BLaER1 (cell line): ENCODE results near the gene SCYGR7.
"Not testable (repeated sequence)": the region's sequence is repeated elsewhere in the genome, so short reads cannot be mapped to it uniquely, and the experiment has no call there.

ENCODE experiments used
- H3K27ac ChIP-seq: shearing (Covaris generic); formaldehyde crosslinking; 2 replicates; pipeline ENCODE4 v1.8.1; 2022
- H3K27me3 ChIP-seq: shearing (Covaris generic); formaldehyde crosslinking; 2 replicates; pipeline ENCODE4 v1.8.1; 2022
- H3K36me3 ChIP-seq: shearing (Covaris generic); formaldehyde crosslinking; 2 replicates; pipeline ENCODE4 v1.8.1; 2022
- H3K4me1 ChIP-seq: shearing (Covaris generic); formaldehyde crosslinking; 2 replicates; pipeline ENCODE4 v1.8.1; 2022
- H3K4me2 ChIP-seq: shearing (Covaris generic); formaldehyde crosslinking; 2 replicates; pipeline ENCODE4 v1.8.1; 2022
- H3K4me3 ChIP-seq: shearing (Covaris generic); formaldehyde crosslinking; 2 replicates; pipeline ENCODE4 v1.8.1; 2022
- H3K9ac ChIP-seq: shearing (Covaris generic); formaldehyde crosslinking; 2 replicates; pipeline ENCODE4 v1.8.1; 2022
- H3K9me3 ChIP-seq: shearing (Covaris generic); formaldehyde crosslinking; 2 replicates; pipeline ENCODE4 v1.8.1; 2022
- H4K20me1 ChIP-seq: shearing (Covaris generic); formaldehyde crosslinking; 2 replicates; pipeline ENCODE4 v1.8.1; 2022
- Cebpa-rat ChIP-seq: shearing (Covaris generic); IDR thresholded peaks from 2 replicates; pipeline ENCODE4 v1.8.1; 2022

The SCYGR7 gene

GRCh38 chr2:227748079-227748478 is 19.9 kb downstream of the SCYGR7 start:
- no peak overlapping the region for H3K4me3 ChIP-seq
- TF ChIP-seq Cebpa-rat: no peak

GRCh38 chr2:227756261-227756660 is 28.1 kb downstream of the SCYGR7 start:
- not testable (repeated sequence) for H4K20me1 ChIP-seq, H3K4me1 ChIP-seq, H3K27me3 ChIP-seq, H3K4me2 ChIP-seq, H3K4me3 ChIP-seq, H3K27ac ChIP-seq, H3K36me3 ChIP-seq, H3K9me3 ChIP-seq, H3K9ac ChIP-seq

More at GRCh38 chr2:227748079-227748478, 19.9 kb downstream of the SCYGR7 start:
- Histone ChIP-seq H3K27ac (no peak overlapping the region), H4K20me1 (no peaks in the 10 kb centered on the region), H3K27me3 (no peaks in the 10 kb centered on the region), H3K36me3 (no peaks in the 10 kb centered on the region), H3K4me1 (no peaks in the 10 kb centered on the region), H3K9ac (no peak overlapping the region), H3K9me3 (no peaks in the 10 kb centered on the region), H3K4me2 (no peak overlapping the region)

GRCh38 chr2:227759411-227760118 is 31.4 kb downstream of the SCYGR7 start:
- no peak overlapping the region for H3K27ac ChIP-seq

GRCh38 chr2:227761740-227762476 is 33.8 kb downstream of the SCYGR7 start:
- Histone ChIP-seq H3K36me3 (no peaks in the 10 kb centered on the region), H3K9me3 (no peaks in the 10 kb centered on the region), H3K4me3 (no peak overlapping the region), H4K20me1 (no peaks in the 10 kb centered on the region), H3K9ac (no peak overlapping the region), H3K27me3 (no peaks in the 10 kb centered on the region), H3K27ac (no peak overlapping the region), H3K4me1 (no peaks in the 10 kb centered on the region), H3K4me2 (no peak overlapping the region)
- no peak for TF ChIP-seq Cebpa-rat

More at GRCh38 chr2:227759411-227760118, 31.4 kb downstream of the SCYGR7 start:
- Histone ChIP-seq H3K4me2 (no peak overlapping the region), H4K20me1 (no peaks in the 10 kb centered on the region), H3K9ac (no peak overlapping the region), H3K4me3 (no peak overlapping the region), H3K27me3 (no peaks in the 10 kb centered on the region), H3K36me3 (no peaks in the 10 kb centered on the region), H3K9me3 (no peaks in the 10 kb centered on the region), H3K4me1 (no peaks in the 10 kb centered on the region)
- TF ChIP-seq Cebpa-rat: no peak

GRCh38 chr2:227765788-227766372 is 37.7 kb downstream of the SCYGR7 start:
- Histone ChIP-seq H3K27me3 (no peaks in the 10 kb centered on the region), H3K4me2 (no peak overlapping the region), H3K9ac (no peak overlapping the region), H3K9me3 (no peaks in the 10 kb centered on the region), H4K20me1 (no peaks in the 10 kb centered on the region), H3K4me3 (no peak overlapping the region), H3K36me3 (no peaks in the 10 kb centered on the region), H3K27ac (no peak overlapping the region), H3K4me1 (no peaks in the 10 kb centered on the region)
- no peak for TF ChIP-seq Cebpa-rat

- H3K36me3 ChIP-seq: no peaks in the 10 kb centered on the region
- H3K9ac ChIP-seq: no peak overlapping the region
- H3K4me2 ChIP-seq: no peak overlapping the region
- H3K27me3 ChIP-seq: no peaks in the 10 kb centered on the region
- H3K4me1 ChIP-seq: no peaks in the 10 kb centered on the region
- H3K27ac ChIP-seq: no peak overlapping the region
- TF ChIP-seq Cebpa-rat: no peak
- no peak overlapping the region for H3K4me3 ChIP-seq
- H3K9me3 ChIP-seq: no peaks in the 10 kb centered on the region
- no peaks in the 10 kb centered on the region for H4K20me1 ChIP-seq
These were observed 38.3 kb downstream of the SCYGR7 start for GRCh38 chr2:227766373-227766883.

- H3K9ac ChIP-seq: no peak overlapping the region
- H3K4me2 ChIP-seq: no peak overlapping the region
These were observed 39.7 kb downstream of the SCYGR7 start for GRCh38 chr2:227767830-227768229.

GRCh38 chr2:227772197-227772661 is 44.1 kb downstream of the SCYGR7 start:
- H3K4me3 ChIP-seq: no peak overlapping the region
- H3K4me1 ChIP-seq: no peaks in the 10 kb centered on the region
- no peaks in the 10 kb centered on the region for H4K20me1 ChIP-seq
- no peaks in the 10 kb centered on the region for H3K9me3 ChIP-seq
- H3K36me3 ChIP-seq: no peaks in the 10 kb centered on the region
- H3K4me2 ChIP-seq: no peak overlapping the region
- H3K27me3 ChIP-seq: no peaks in the 10 kb centered on the region
- no peak overlapping the region for H3K27ac ChIP-seq
- no peak for TF ChIP-seq Cebpa-rat
- no peak overlapping the region for H3K9ac ChIP-seq

More at GRCh38 chr2:227767830-227768229, 39.7 kb downstream of the SCYGR7 start:
- TF ChIP-seq Cebpa-rat: no peak
- Histone ChIP-seq H3K36me3 (no peaks in the 10 kb centered on the region), H3K27me3 (no peaks in the 10 kb centered on the region), H3K9me3 (no peaks in the 10 kb centered on the region), H3K27ac (no peak overlapping the region), H3K4me3 (no peak overlapping the region), H3K4me1 (no peaks in the 10 kb centered on the region), H4K20me1 (no peaks in the 10 kb centered on the region)

GRCh38 chr2:227772932-227773331 is 44.8 kb downstream of the SCYGR7 start:
- Histone ChIP-seq H3K9me3 (no peaks in the 10 kb centered on the region), H3K27me3 (no peaks in the 10 kb centered on the region), H3K27ac (no peak overlapping the region), H3K4me1 (no peaks in the 10 kb centered on the region), H4K20me1 (no peaks in the 10 kb centered on the region), H3K9ac (no peak overlapping the region), H3K4me2 (no peak overlapping the region), H3K36me3 (no peaks in the 10 kb centered on the region), H3K4me3 (no peak overlapping the region)
- no peak for TF ChIP-seq Cebpa-rat

GRCh38 chr2:227774011-227774624 is 46.0 kb downstream of the SCYGR7 start:
- Histone ChIP-seq H4K20me1 (no peaks in the 10 kb centered on the region), H3K4me1 (no peaks in the 10 kb centered on the region), H3K4me2 (no peak overlapping the region), H3K9me3 (no peaks in the 10 kb centered on the region), H3K36me3 (no peaks in the 10 kb centered on the region), H3K4me3 (no peak overlapping the region), H3K27ac (no peak overlapping the region), H3K27me3 (no peaks in the 10 kb centered on the region), H3K9ac (no peak overlapping the region)
- TF ChIP-seq Cebpa-rat: no peak
